GM21528 (cell line): ENCODE data around the gene SAE1.
"Not testable (repeated sequence)": the region's sequence is repeated elsewhere in the genome, so short reads cannot be mapped to it uniquely, and the experiment has no call there.

Experiments
- ATAC-seq: cut with Tn5 transposase; IDR thresholded peaks from one replicate; pipeline ENCODE4 v1.9.1; 2021; ENCODE audit warnings: mild to moderate bottlenecking, moderate library complexity; ENCODE audit not compliant: unreplicated experiment, low FRiP score

SAE1 gene

DNA sequence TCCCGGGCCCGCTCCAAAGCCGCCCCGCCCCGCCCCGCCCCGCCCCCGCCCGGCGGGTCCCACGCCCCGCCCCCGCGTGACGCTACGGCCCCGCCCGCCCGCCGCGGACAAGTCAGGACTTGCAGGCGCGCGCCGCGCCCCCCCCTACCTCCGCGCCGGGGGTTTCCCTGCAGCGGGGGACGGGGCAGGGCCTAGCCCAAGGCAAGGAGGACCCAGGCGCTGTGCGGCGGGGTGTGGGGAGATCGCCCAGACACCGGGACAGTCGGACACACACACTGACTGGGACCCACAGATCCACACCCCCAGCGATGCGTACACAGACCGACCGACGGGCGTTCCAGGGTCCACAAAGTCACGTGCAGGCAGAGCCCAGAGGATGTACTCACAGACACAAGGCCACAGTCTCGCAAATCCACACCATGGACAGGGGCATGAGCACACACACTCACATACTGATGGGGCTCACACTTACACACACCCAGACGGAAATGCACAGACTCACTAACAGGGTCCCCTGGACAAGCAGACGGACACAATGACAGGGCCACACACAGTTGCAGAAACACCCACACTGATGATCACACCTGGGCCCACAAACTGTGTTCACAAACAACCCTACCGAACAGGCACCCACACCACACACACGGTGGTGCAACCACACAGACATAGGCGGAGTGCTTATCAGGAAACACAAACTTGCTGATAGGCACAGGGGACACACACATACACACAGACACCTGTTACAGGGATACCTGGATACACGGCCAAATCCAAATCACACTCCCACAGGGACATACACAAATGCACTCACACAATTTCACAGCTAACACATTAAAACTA, 100.8 kb downstream of the SAE1 start:
- peak; percentile 32 for ATAC-seq

DNA sequence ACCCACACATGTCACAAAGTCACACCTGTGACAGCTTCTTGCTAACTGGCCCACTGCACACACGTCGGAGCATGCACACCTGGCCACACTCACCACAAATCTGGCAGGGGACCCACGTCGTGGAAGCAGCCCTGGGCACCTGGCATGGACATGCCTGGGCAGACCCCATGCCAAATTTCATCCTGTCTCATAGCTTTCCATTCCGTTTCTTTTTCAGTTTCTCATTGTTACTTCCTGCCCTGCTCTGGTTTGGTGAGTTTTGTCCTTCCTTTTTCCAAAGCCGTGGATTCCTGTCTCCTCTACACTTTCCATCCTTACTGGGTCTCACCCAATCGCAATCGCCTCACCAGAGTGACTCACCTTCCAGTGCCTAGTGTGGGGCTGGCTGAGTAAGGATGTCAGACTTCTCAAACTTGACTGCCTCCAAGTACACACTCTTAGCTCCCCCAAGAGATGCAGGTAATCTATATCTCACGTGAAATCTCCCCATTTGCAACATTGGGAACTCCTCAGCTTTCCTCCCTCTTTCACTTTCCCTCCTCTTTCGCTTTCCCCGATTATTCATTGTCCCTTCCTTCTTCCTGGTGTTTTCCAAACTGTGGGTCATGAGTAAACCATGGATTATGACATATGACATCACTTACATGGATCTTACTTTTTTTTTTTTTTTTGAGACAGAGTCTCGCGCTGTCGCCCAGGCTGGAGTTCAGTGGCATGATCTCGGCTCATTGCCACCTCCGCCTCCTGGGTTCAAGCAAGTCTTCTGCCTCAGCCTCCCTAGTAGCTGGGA, 102.0 kb downstream of the SAE1 start:
- ATAC-seq = no peak

DNA sequence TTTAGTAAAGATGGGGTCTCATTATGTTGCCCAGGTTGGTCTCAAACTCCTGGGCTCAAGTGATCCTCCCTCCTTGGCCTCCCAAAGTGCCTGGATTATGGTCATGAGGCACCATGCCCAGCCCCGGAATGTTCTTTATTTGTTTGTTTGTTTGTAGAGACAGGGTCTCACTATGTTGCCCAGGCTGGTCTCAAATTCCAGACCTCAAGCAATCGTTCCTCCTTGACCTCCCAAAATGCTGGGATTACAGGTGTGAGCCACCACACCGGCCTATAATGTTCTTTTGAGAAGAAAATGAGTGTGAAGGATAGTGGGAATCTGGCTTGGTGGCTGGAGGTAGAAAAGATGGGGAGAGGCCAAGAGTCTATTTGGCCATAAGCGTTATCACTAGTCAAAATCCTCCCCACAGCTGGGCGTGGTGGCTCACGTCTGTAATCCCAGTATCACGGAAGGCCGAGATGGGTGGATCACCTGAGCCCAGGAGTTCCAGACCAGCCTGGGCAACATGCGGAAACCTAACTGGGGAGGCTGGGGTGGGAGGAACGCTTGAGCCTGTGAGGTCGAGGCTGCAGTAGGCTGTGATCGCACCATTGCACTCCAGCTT, 105.5 kb downstream of the SAE1 start:
- ATAC-seq = no peak

DNA sequence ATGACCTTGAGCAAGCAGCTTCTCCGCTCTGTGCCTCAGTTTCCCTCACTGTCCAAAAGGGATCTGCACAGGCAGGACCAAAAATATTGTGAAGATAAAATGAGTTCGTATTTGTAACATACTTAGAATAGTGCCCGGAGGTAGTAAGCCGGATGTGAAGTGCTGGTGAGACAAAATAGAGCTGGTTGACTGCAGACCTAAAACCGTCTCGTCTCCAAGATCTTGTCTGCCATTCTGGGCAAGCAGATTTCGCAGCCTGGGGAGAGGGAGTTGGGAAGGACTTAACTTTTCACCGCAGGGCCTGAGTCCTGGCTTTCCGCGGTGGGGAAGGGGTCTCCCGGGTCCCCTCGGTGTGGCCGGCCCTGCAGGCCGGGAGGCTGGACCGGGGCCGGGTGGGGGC, 108.5 kb downstream of the SAE1 start:
- ATAC-seq = no peak

DNA sequence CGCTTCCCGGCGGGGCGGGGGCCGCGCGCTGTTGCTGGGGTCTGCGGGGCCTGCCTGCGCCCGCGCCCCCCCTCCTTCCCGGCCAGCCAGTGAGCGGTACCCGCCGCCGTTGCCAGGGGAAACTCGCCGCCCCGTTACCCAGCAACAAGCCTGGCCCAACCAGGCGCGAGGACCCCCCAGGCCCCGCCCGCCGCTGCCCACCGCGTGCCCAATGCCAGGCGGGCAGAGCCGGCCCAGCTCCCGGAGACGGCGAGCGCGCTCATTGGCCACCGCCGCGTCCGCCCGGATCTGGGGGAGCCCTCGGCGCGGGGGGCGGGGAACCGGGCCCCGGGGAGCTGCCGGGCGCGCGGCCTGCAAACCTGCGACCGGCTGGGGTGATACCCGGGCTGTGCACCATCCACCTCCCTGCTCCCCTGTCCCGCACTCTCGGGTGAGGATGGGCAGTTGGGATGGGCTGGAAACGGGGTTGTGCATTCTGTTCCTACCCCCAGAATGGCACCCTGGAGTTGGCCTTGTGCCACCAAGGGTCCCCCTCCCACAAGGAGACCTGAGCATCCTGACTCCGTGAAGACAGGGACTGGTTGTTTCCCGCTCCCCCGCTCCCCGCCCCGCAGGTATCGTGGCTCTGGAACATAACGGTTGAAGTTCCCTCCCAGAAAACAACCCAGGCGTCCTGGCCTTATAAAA, 109.1 kb downstream of the SAE1 start:
- ATAC-seq = no peak

DNA sequence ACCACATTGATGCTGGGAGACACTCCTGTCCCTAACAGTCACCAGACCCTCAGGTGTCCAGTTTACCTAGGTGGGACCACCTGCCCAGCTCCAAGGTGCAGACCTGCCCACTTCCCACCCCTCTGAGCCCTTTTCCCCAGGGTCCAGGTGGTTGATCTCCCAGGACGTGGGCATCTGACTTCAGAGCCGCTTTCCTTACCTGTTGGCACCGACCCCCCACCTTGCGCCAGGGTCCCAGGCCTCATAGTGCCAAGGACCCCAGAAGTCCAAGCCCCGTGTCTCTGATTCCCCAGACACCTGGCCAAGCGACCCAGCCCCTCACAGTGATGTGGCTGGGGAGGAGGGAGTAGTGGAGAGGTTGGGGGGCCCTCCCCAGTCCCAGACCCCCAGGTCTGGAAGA, 109.9 kb downstream of the SAE1 start:
- ATAC-seq = no peak

DNA sequence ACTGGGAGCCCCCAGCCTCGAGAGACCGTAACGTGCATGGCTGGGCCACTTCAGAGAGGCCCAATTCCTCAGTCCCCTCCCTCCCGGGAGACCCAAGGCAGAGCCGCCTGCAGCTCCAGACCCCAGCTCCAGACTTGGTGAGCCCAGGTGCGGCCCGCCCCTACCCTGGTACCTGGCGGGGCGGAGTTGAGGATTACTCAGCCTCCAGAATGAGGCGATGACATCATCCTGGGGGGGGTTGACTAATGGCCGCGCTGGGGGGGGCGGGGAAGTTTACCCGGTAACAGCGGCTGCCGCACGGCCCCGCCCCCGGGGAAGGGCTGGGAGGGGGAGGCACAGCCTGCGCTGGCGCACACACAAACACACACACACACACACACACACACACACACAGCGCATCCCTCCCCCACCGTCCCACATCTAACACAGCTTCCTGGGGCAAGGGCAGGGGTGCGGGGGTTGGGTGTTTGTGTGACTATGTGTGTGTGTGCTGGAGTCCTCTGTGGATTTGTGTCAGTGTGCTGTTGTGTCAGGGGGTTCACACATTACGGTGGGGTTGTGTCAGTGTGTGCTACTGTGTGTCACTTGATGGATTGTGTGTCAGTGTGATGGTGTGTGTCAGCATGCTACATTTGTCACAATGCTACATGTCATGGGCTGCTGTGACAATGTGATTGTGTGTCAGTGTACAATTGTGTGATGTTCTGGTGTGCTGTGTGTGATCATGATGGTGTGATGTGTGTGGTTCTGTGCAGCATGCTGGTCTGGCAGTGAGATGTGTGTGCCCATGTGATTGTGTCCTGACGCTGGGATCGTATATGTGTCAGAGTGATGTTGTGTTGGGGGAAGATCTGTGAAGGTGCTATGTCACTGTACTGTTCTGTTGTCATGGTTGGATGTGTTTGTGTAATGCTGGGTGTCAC, 110.6 kb downstream of the SAE1 start:
- ATAC-seq = no peak

DNA sequence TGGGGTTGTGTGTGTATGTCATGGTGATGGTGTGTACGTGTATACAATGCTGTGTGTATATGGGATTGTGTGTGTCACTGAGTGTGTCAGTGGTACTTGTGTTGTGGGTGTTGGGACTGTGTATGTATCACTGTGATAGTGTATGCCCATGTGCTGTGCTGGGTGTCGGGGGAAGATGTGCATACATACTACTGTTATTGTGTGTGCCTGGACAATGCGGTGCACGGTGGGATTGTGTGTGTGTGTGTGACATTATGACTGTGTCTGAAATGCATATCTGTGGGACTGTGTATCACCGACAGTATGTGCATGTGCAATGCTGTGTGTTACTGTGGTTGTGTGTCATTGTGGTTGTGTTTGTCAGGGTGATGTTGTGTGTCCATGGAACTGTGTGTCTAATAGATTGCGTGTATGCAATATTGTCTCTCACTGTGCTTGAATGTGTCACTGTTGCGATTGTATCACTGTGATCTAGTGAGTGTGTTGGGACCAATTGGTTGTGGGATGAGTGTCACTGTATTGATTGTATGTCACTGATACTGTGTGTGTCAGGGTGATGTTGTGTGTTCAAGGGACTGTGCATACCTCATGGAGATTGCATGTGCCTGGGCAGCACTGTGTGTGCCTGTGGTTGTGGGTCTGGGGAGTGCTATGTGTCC, 111.4 kb downstream of the SAE1 start:
- no peak for ATAC-seq

DNA sequence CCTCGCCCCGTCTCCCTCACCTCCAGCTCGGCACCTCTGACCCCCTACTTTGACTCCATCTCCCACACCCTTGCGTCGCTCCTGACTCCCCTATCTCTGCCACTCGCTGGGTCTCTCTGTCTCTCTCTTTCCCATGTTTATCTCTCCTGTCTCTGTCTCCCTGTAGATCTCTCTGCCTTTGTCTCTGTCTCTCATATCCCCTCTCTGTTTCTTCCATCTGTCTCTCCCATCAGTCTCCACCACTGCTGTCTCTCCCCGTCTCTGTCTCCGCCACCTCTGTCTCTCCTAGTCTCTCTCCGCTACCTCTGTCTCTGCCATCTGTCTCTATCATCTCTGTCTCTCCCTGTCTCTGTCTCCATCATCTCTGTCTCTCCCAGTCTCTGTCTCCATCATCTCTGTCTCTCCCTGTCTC, 112.7 kb downstream of the SAE1 start:
- no peak for ATAC-seq

DNA sequence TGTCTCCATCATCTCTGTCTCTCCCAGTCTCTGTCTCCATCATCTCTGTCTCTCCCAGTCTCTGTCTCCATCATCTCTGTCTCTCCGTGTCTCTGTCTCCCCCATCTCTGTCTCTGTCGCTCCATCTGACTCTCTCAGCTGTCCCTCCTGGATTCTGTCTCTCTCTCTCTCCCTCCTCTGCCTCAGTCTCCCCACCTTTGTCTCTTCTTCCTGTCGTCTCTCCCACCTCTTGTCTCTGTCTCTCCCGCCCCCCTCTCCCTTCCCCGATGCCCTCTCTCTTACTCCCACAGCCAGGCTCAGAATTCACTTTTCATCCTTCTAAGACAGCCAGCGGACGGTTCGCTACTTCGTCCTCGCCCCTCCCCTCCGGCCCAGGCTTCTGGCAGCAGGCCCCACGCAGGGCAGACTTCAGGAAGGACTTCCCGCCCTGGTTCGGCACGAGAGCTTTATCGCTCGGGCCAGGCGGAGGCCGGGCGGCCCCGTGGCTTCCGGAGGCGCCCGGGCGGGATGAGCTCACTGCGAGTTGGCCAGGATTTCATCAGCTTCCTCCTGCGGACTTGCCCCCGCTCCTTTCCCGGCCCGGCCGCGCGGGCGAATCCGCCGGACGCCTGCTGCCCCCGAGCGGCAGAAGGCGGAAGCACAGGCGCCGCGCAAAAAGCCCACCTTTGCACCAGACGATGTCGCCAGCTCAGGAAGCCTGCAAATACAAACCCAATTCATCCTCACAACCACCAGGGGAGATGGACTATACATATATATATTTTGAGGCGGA, 113.3 kb downstream of the SAE1 start:
- peak; percentile 58 for ATAC-seq

DNA sequence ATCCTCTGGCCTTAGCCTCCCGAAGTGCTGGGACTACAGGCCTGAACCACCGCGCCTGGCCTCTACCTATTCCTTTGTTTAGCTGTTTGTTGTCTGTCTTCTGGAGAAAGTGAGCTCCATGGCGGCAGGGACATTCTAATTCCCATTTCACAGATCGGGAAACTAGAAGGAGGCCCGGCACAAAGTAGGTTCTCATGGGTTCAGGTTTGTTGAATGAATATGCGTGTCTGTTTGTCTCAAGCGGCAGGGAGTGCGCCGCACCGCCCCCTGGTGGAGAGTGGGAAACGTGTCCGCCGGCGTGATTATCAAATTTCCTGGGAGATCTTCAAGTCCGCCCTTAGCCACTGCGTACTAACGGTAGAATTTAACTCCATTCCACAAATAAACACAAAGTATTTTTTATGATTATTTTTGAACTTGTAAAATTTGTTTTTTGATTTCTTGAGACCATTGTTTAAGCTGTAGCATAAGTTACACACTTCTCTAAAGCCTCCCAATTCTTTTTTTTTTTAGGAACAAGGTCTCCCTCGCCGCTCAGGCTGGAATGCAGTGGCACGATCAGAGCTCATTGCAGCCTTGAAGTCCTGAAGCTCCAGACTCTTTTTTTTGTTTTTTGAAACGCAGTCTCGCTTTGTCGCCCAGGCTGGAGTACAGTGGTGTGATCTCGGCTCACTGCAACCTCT, 116.8 kb downstream of the SAE1 start:
- no peak for ATAC-seq

DNA sequence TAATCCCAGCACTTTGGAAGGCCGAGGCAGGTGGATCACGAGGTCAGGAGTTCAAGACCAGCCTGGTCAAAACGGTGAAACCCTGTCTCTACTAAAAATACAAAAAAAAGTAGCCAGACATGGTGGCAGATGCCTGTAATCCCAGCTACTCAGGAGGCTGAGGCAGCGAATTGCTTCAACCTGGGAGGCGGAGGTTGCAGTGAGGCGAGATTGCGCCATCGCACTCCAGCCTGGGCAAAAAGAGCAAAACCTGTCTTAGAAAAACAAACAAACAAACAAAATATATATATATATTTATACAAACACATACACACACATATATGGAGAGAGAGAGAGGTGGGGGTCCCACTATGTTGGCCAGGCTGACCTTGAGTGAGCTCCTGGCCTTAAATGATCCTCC, 122.4 kb downstream of the SAE1 start:
- not testable (repeated sequence) for ATAC-seq

DNA sequence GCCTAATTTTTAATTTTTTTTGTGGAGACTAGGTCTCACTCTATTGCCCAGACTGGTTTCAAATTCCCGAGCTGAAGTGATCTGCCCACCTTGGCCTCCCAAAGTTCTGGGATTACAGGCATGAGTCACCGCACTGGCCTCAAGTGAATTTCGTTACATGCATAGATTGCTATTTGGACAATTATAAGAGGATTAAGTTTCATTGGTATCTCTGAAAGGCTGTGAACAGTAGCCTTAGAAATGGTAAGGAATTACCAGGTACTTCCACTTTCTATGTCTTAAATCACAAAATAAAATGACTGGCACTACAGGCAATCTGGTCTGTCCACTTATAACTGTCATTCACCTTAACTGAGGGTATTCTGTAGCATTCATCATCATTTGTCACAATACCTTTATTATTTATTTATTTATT, 122.8 kb downstream of the SAE1 start:
- ATAC-seq = no peak

DNA sequence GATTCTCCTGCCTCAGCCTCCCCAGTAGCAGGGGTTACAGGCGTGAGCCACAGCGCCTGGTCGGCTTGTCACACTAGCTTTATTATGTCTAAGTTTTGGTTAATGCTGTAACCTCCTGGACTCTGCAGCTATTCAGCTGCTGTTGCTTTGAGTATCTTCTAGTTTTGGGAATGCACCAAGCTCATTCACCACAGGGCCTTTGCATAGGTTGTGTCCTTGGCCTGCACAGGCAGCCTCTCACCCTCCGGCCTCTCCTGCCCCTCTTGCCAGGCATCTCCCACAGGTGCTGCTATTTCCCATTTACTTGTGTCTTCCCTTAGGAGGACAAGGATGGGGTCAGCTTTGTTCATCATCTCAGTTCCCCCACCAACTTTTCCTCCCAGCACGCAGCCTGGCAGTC, 123.3 kb downstream of the SAE1 start:
- no peak for ATAC-seq

DNA sequence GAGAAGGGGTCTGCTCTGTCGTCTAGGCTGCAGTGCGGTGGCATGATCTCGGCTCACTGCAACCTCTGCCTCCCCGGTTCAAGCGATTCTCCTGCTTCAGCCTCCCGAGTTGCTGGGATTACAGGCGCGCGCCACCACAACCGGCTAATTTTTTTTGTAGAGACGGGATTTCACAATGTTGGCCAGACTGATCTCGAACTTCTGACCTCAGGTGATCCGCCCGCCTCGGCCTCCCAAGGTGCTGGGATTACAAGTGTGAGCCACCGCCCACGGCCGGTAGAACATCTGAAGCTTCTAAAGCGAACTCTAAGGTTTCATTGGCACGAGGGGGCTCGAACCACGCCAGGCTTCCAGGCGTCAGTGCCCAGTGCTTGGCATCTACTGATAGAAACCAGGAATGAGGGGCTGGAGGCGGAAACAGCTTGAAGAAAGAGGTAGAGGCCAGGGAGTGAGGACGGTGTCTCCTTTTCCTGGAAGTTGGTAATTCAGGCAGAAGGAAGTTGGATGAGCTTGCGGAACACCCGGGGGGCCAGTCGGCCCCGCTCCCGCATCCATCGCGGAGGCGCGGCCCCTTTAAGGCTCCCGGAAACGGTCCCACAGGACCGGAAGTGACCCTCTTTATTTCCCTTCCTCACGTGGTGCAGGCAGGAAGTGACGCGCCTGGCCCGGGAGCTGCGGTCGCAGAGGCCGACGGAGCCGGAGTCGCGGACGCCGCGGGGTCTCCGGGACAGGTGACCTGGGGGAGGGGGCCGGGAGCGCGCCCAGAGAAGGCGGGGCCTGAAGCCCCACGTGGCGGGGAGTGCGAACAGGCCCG, 125.5 kb downstream of the SAE1 start, which contains the start of gene CCDC9:
Gene CCDC9 (plus strand): TSS at position 647 of the 814 bp plus-strand sequence. CDS start 1,876 bp downstream, outside the sequence.
- ATAC-seq = peak; percentile 39

DNA sequence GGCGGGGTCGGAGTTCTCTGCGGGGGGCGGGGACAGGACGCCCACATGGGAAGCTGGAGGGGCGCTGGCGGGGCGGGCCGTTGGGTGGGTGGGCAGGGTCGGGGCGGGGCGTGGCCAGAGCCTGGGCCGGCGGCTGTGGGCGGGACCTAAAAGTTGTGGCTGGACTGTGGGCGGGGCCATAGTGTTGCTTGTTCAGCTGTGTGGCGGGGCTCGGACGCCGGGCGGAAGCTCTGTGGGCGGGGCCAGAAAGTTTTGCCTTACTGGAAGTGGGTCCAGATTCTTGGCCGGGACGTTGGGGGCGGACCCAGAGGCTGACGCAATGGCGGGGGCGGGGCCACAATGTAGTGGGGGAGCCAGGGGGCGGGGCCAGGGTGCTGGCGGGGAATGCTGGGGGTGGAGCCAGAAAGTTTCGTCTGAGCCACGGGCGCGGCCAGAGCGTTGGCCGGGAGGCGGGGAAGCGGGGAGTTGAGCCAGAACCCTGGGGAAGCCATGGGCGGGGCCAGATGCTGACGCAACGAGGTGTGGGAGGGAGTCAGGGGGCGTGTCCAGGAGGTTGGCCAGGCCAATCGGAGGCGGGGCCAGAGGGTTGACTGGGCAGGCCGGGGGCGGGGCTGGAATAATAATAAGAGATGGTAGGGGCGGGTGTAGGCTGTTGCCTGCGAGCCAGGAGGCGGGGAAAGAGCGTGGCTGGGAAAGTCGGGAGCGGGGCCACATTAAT, 126.2 kb downstream of the SAE1 start:
- peak; percentile 76 for ATAC-seq
